Stimulated activated CD8-positive, alpha-beta memory T cell treated with anti-CD3 and anti-CD28 coated beads, Interleukin-15, amount 100 ng/mL, for 24 hours (primary cell): Measurements from ENCODE around the gene RNF151.
"Not testable (repeated sequence)": the region's sequence is repeated elsewhere in the genome, so short reads cannot be mapped to it uniquely, and the experiment has no call there.

ENCODE experiments used
- DNase-seq: peaks from one replicate; pipeline ENCODE4 v3.0.0-alpha.2; 2020; ENCODE audit warnings: low read depth

RNF151 gene, protein sequence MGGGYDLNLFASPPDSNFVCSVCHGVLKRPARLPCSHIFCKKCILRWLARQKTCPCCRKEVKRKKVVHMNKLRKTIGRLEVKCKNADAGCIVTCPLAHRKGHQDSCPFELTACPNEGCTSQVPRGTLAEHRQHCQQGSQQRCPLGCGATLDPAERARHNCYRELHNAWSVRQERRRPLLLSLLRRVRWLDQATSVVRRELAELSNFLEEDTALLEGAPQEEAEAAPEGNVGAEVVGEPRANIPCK

DNA sequence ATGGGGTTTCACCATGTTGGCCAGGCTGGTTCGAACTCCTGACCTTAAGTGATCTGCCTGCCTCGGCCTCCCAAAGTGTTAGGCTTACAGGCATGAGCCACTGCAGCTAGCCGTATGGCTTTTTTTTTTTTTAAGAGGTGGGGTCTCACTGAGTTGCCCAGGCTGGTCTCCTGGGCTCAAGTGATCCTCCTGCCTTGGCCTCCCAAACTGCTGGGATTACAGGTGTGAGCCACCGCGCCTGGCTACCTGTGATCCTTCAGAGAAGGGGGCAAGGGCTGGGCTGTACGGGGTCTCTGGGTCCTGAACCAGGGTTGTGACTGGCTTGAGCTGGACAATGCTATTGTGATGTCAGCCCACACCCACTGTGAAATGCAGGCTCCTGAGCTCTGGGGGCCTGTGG, at the start of gene RNF151:
Gene RNF151, plus strand, starts transcription at position 397 of the 400 bp plus-strand sequence. CDS start 26 bp downstream, outside the sequence.
- DNase-seq: no peak

DNA sequence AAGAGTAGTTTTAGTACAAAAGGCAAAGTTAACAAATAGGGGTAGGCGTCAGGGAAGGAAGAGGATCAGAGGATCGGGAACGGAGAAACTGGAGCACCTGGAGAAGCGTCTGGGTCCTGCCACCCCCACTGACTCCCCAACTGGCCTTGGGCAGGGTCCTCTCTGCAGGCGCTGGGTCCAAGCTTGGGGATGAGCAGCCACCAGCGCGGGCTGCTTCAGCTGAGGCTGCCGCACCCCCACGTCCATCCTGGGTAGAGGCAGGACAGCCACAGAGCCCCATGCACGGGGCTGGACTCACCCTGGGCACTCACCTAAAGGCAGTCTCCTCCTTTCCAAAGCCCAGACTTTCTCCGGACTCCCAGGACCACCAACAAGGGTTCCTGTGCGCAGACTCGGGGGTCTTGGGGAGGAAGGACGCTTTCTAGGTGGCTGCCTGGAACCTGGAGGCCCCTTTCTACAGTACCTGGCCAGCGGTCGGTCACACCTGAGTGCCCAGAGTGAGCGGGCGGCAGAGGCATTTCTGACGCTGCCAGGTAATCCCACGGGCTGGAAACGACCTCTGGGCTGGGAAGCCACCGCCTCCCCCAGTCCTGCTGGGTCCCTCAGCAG, 49.5 kb upstream of the RNF151 start:
- no peak for DNase-seq

DNA sequence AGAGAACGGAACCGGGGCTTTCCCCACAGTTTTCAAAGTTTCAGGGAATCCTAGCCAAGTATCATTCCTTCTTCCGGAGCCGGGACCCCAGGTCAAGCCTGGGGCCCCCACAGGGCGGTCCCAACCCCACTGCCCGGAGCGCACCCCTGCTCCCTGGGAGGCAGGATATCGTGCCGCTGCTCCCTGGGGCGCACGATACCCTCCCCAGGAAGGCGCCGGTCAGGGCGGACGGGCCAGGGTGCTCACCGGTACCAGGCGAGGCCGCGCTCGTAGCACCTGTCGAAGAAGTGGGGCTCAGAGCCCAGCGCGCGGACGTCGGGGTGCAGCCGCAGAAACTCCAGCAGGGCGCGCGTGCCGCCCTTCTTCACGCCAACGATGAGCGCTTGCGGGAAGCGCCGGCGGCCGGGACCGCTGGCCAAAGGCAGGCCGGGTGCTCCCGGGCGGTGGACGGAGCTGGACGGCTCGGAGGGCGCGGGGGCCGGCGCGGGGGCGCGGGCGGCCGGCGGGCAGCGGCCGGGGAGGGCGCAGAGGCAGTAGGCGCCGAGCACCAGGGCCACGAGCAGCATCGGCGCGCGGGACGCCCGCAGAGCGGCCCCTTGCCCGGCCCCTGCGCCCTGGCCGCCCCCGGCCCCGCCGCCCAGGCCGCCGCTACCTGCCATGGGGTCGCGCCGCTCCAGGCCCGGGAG, 48.8 kb upstream of the RNF151 start:
- DNase-seq: no peak

DNA sequence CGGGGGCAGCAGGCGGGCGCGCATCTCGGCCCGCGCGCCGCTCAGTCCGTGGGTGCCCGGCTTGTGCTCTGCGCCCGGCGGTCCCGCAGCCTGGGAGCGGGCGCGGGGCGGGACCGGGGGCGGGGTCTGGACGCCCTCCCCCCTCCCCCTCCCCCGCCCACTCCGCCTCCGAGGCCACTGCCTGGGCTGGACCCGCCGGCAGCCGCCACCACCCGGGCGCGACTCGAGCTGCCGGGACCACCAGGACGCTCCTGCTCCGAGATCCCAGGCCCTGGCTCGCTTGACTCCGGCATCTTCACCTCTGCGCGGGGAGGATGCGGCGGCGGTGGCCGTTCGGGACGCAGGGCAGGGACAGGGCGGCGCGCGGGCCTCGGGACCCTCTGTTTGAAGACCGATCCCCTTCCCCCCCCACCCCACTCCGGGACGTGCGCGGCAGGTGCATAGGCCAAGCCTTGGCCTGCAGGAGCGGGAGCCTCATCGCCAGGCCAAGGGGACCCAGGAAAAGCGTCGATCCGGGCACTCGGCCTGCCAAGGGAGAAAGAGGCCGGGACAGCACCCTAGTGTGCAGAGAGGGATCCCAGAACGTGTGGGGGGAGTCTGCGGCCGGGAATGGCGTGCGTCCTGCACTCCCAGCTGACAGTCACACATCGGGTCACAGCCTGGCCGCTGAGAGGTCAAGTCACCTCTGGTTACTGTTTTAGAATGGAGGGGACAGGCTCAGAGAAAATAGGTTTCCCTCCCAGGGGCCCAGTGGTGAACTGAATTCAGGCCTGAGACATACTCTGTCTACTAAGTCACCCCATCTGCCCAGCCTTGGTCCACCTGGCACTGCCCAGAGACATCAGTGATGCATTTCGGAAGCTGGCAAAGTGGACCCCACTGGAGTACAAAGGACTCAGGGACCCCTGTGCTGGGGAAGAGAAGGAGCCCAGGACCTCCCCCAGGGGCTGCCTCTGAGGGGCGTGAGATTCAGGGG, 48.0 kb upstream of the RNF151 start, which contains the start of gene HS3ST6:
Gene HS3ST6, minus strand, starts transcription at position 65 of the 976 bp plus-strand sequence. CDS start 92 bp downstream, outside the sequence.
- no peak for DNase-seq

DNA sequence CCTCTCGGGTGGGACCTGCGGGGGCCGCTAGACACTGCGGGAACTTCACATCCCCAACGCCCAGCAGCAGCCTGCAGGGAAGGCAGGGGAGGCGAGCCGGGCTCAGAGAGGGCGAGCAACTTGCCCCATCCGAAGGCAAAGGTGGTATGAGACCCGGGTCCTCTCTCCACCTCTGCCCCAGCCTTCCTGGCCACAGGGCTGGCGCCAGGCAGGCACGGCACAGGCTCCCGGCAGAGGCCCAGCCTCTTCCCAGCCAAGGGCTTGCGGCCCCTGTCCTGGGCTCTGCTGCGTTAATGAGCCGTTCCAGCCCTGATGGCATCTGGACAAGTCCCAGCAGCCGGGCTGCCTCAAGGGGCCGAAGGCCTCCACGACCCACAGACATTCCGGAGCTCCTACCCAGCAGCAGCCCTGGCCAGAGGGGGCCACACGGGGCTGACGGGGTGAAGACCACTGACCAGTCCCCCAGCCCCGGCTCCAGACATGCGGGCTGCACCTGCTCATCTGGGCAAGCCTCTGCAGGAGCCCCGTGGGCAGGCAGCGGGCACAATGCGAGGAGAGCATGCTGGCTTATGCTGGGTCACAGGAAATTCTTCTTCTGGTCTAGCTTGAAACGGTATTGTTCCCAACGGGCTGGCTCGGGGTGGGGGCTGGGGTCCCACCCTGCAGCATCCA, 47.2 kb upstream of the RNF151 start:
- DNase-seq: no peak

DNA sequence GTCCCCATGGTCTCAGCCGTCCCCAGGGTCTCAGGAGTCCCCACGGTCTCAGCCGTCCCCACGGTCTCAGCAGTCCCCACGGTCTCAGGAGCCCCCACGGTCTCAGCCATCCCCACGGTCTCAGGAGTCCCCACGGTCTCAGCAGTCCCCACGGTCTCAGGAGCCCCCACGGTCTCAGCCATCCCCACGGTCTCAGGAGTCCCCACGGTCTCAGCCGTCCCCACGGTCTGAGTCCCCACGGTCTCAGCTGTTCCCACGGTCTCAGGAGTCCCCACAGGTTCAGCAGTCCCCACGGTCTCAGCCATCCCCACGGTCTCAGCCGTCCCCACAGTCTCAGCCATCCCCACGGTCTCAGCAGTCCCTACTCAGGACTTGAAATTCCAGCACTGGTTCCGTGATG, 46.5 kb upstream of the RNF151 start:
- not testable (repeated sequence) for DNase-seq

DNA sequence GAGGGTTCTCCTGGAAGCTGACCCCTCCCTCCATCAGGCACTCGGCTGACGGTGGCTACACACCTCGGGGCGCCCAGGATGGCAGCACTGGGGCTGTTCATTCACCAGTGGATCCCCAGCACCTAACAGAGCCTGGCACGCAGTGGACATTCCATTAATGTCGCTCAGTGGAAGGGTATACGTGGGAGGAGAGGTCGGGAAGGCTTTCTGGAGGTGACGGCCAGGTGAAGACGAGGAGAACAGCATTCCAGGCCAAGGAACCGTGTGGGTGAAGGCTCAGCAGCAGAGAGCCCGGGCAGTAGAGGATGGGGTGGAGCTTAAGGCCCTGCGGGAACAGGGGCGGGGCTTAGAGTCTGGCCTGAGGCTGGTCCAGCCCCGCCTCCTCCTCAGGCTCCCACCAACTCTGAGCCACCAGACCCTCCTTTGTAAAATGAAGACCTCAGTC, 45.9 kb upstream of the RNF151 start:
- no peak for DNase-seq

DNA sequence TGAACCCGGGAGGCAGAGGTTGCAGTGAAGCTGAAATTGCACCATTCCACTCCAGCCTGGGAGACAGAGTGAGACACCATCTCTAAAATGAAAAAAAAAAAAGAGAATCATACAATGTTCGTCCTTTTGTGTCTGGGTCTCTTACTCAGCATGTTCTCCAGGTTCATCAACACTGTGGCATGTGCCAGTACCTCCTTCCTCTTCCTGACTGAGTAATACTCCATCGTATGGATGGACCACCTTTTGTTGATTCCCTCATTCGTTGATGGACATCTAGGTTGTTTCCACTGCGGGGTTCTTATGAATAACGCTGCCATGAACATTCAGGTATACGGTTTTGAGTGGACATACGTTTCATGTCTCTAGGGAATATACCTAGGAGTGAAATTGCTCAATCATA, 44.3 kb upstream of the RNF151 start:
- DNase-seq: no peak

DNA sequence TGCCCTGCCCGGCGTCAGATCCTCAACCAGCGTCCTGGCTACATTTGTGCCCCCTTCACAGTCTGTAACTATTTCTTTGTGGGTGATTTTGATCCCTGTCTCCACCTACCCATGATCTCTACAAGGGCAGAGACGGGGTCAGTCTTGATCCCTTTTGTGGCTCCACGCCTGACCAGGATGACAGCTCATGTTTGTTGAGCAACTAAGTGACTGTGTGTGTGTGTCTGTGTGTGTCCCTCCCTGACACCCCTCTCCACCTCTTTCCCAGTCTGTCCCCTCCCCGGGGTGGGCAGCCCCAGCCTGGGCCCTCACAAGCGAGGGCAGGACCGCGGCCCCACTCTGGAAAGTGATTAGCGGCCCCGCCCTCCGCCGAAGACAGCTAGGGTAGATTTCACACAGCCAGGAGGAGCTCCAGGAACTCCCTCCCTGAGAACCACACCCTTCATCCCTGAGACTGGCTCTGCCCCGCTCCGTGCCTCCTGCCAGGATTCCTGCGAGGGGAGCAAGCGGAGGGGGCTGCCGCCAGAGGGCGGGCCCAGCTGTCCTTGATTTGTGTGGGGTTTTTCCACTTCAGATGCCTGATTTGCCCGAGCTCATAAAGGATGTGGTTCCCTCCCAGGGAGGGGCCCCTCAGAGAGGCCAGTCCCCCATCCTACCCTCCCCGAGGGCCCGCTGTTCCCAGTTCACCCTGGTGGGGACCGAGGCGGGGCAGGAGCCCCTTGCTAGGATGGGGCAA, 43.2 kb upstream of the RNF151 start:
- DNase-seq: no peak

DNA sequence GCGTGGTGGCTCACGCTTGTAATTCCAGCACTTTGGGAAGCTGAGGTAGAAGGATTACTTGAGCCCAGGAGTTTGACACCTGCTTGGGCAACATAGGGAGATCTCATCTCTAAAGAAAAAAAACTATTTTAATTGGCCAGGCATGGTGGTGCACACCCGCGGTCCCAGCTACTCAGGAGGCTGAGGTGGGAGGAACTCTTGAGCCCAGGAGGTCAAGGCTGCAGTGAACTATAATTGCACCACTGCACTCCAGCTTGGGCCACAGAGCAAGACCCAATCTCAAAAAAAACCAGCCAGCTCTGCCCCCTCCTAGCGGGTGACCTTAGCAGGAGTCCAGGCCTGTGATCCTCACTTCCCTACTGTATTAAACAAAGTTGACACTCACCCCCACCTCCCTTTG, 42.6 kb upstream of the RNF151 start:
- DNase-seq: no peak

DNA sequence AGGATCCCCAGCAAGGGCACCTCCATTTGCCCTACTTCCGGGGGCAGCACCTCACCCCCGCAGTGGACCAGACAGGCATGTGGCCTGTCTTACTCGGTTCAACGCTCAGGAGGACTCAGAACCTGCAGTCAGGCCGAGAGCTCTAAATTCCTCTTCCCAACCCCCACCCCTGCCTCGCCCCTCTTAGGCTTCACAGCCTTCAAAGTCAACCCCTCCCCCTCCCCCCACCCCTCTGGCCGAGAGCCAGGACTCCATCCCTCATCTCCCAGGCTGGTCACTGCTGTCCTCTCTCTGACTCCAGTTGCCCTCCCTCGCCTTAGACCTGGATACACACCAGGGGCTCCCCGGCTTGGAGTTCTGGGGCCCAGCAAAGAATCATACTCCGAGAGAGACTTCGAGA, 40.4 kb upstream of the RNF151 start:
- no peak for DNase-seq

DNA sequence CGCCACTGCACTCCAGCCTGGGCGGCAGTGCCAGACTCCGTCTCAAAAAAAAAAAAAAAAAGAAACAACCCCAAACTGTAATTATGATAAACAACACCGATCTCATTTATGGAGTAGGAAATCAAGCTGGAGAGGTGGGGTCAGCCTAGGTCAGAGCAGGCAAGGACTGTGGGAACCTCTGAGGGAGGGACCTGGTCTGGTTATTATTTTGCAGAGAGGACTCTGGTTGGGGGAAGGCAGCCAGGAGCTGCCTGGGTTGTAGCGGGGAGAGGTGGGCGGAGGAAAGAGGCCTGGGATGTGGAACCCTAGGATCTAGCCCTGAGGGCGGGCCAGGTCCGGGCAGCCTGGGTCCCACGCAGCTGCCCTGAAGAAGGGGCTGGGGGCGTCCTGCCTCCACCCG, 37.6 kb upstream of the RNF151 start:
- DNase-seq: no peak

DNA sequence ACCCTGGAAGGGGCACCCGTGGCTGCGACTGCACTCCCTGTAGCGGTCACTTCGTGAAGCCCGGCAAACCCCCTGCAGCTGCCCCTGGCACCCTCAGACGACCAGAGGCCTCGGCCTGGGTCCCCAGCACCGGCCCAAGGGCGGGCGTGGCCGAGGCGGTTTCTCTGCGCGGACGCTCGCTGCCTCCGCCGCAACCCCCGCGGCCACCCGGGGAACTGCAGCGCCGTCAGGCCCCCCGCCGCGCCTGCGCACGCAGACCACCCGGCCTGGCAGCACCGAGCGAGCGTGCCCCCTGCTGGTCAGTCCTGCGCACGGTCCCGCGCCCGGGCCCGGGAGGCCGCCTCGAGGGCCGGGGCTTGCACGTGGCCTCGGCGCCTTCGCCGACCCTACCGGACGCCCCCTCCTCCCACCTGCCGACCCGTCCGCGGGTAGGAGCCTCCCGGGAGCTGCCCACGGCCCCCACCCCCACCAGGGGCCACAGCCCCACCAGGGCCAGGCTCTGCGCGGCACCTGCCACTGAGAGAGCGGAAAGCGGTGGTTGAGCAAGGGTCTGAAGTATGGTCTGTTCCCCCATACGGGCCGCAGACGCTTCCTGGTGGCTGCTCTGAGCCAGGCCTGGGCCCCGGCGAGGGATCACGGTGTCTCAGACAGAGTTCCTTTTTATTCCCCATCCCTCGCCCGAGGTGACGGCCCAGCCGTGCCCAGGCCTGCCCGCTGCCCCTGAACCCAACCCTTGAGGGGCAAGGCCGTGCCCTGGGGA, 36.9 kb upstream of the RNF151 start:
- DNase-seq: peak; percentile 98

DNA sequence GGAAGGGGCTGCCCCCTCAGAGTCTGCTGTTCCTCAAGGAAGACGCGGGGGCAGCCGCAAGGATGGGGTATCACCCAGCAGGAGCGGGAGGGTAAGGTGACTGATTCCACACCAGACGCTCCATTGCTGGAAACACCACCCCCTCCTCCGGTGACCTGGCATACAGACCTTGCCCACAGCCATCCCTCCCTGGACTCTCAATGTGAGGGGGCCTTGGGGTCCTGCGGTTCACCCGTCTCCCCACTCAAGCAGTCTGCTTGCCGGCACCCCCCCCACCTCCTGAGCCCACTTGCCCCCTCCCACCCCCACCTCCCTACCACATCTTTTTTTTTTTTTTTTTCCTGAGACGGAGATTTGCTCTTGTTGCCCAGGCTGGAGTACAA, 36.3 kb upstream of the RNF151 start:
- no peak for DNase-seq

DNA sequence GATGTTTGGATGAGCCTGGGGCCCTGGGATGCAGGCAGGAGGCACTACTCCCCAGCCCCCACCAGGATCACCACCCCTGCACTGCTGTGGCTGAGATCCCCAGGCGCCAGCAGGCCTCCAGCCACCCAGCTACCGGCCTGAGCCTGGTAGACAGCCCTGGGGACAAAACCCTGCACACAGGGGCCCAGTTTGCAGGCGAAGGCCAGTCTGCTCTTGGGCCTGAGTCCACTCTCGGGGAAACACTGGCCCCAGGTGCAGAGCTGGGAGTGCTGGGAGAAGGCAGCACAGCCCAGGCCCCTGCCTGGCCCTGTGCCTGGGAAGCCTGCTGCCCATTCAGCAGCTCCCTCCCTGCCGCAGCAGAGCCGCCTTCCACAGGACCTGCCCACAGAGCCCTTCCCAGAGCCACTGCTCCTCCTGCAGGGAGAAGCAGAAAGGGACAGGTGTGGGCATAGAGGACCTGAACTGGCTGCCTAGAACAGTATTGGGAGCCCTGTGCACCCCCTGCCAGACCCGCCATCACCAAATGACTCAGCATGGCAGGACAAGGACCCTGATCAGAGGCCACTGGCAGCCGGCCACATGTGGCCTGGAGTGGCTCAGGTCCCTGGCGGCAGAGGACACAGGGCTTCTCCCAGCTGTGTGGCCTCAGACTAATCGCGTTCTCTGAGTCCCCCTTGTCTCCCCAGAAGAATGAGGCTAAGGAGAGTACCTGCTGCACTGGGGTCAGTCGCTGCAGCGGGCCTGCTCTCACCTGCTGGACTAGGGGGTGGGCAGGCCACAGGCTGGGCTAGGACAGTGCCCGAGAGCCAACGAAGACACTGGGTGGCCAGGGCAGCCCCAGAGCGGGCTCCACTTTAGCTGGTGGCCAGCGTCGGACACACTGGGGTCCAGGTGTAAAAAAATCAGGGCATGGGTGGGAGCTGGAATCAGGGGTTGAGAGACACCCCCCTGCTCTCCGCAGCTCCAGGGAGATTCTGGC, 34.3 kb upstream of the RNF151 start:
- DNase-seq: no peak

DNA sequence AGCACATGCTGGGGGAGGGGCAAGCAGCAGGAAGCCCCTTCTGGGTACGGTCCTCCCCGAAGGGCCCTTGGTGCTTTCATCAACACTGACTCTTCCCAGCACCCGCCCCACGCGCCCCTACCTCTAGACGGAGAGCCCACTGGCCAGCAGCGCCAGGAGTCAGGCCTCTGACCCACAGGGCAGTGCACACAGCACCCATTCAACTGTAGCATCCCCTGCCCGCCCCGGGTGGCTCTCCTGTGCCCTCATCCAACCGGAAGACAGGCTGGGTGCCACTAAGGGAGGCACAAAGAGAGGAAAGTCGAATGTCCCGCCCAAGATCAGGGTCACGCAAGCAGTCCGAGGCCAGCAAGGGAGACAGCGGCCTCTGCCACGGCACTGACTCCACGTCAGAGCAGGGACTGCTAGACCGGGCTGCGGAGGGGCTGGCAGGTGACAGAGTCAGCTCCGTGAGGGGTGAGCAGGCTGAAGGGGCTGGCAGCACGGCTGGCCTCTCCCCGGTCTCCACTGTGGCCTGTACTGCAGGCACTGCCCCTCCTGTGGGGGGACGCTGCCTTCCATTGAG, 33.5 kb upstream of the RNF151 start:
- no peak for DNase-seq

DNA sequence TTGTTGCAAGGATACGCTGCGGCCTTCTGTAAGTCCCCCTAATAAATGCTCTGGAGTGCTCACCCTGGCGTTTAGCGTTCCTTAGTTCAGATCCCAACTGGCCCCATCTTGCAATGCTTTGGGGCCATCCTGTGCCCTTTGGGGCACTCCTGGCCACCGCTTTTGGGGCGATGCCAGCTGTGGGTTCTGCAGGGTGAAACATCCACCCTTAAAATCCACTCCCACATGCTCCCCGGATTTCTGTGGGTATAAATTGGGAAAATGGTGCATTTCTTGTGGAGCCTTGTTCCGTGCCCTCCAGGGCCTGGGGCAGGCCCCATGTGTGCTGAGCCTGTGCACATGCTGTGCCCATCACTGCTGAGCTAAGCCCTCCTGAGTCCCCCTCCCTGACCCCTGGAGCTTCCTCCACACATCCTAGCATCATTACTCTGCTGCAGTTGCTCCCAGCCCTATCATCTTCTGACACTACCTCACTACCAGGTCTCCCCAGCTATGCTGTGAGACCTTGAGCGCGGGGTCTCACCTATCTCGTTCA, 29.6 kb upstream of the RNF151 start:
- DNase-seq: no peak

DNA sequence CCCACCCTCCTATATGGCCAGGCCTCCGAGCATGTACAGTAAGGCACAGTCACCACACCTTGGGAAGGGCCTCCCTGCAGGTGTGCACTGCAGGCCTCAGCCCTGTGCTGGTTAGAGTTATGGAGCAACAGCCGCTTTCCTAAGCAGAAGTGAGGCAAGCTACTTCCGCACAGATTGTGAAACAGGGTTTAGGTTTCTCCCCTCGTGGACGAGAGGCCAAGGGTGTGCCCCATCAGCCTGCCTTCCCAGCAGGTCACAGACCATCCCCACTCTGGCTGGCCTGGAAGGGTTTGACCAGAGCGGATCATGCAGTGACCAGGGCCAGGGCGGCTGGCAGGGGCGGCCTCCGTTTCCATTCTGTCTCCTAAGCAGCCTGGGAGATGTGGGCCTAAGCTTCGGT, 28.3 kb upstream of the RNF151 start:
- DNase-seq: no peak
